ENCODE measurements around the gene MRPL16.
"Not testable (repeated sequence)": the region's sequence is repeated elsewhere in the genome, so short reads cannot be mapped to it uniquely, and the experiment has no call there.

MRPL16 gene

GRCh38 chr11:59812220-59812619, 1.6 kb upstream of the MRPL16 start:
- no peak for DNase-seq (ENCODE audit: low spot score)

GRCh38 chr11:59810911-59811259, 307 bp upstream of the MRPL16 start:
- DNase-seq (ENCODE audit: low spot score), result no peak

DNA sequence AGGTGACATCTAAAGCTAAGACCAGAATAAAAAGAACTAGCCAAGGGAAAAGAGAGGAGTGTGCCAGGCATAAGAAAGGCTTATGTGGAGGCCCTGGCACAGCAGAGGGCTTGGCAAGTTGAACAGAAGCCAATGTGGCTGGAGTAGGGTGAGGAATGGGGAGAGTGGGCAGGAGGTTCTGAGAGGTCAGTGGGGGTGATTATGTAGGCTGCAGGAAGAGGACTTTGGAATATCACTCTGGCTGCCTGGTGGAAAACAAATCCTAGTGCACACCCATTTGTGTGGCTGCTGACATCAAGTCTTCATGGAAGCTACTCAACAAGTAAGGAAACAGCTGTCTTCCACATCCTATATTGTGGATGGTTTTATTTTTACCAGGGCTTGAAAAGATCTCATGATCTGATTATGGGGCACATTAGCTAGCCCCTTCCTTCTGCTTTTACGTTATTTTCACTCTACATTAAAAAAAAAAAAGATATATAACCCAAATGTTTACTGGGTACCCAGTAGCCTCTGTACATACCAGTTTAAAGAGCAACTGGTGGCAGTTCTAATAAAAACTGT, 3.4 kb downstream of the MRPL16 start:
- no peak for DNase-seq (ENCODE audit: low spot score)

GRCh38 chr11:59804061-59804460, 6.5 kb downstream of the MRPL16 start:
- DNase-seq (ENCODE audit: low spot score), result no peak

DNA sequence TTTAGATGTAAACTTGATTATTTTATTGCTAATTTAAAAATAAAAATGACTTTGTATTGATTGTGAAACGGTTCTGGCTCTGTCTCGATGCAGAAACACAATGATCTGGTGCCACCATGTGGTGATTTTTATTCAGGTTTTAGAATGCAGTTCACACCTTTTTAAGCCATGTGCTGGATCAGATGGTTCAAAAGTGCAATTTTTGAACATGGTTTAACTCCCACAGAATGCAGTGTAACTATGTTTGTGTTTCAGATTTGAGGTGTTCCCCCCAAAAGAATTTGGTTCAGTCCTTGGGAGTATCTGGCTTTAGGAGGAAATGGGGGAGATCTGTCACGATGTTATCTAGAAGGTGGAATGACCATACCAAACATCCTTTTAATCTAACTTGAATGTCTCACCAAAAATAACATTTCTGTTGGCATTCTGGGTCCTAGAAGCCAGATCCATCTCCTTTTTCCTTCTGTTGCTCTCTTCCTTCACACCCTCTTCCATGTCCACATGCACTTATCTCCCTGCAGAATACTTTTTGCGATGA, 7.9 kb downstream of the MRPL16 start:
- DNase-seq (ENCODE audit: low spot score), result peak; percentile 39

- no peak for DNase-seq (ENCODE audit: low spot score)
Measured at GRCh38 chr11:59801981-59802638, 8.5 kb downstream of the MRPL16 start.

- DNase-seq (ENCODE audit: low spot score), result no peak
Measured at GRCh38 chr11:59801160-59801706, 9.3 kb downstream of the MRPL16 start.

DNA sequence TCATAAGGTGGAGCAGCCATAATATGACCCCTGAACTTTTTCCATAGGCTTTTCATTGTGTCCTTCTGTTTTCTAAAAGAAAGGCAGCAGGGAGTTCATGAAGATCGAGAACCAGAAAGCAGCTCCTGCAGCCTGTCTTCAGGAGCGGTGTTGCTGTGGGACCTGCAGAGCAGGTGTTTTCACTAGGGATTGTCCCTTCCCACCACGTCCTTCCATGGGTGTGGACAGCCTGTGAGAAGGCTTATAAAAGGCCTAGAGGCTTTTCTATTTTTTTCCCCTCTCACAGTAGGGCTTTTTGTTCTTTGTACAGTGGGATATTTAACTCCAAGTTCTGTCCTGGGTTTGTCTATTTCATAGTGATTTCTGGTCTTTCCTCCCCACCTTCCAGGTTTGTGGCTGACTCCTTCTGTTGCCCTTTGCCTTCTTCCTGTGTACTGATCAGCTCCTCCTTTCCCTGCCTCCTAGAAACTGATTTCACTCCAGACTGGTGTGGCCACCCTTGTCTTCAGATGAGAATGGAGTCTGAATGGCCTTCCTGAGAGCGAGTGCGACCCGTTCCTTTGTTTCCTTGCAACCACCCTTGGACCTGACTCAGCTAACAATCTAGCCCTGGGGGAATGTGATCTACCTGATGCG, 10.1 kb downstream of the MRPL16 start:
- no peak for DNase-seq (ENCODE audit: low spot score)

DNA sequence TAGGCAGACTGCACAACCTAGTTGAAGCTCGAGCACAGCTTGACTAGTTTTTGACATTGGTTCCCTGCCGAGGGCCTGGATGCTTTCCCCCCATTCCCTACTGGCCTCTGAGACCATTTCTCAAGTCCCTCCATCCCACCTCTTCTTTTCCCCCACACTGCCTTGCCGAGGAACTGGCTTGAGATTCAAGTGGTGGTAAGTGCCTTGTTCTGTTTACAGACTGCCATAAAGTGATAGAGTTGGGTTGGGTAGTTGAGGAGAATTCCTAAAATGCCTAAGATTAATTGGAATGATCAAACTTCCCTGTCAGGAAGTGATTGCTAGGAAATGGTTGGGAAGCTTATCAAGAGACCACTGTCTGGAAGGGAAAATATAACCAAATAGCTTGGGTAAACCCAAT, 16.2 kb downstream of the MRPL16 start:
- DNase-seq (ENCODE audit: low spot score), result no peak

DNA sequence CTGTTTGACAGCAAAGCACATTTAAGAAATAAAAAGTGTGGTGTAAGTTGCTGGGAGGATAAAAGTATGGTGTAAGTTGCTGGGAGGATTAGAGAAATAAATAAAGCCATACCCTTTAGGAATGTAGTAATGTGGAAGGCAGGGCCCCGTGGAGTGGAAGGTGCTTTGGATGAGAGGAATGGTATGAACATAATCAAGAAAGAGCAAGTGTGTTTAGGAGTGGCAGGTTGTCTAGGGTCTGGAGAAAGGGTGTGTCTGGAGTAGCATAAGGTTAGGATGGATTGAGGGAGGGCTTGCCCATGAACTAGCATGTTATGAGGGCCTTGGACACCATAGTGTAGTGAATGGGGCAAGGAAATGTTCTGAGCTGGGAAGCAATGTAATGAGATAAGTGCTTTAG, 18.1 kb downstream of the MRPL16 start:
- no peak for DNase-seq (ENCODE audit: low spot score)

GRCh38 chr11:59791639-59792038, 18.9 kb downstream of the MRPL16 start:
- no peak for DNase-seq (ENCODE audit: low spot score)

GRCh38 chr11:59787816-59788215, 22.8 kb downstream of the MRPL16 start:
- DNase-seq (ENCODE audit: low spot score), result no peak

DNA sequence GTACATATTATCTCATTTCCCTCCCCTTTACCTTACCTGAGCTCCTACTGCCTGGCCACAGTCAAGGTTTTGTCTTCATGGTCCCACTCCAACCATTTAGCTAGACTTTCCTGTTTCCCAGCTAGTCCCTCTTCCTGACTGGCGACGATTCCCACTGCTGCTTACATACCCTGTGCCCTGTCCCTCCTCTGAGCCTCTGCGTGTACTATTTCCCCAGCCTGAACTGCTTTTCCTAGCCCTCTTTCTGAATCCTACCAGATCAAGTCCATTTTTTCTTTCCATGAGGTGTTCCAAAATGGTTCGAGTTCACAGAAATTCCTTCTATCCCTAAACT, 23.4 kb downstream of the MRPL16 start:
- DNase-seq (ENCODE audit: low spot score), result no peak

DNA sequence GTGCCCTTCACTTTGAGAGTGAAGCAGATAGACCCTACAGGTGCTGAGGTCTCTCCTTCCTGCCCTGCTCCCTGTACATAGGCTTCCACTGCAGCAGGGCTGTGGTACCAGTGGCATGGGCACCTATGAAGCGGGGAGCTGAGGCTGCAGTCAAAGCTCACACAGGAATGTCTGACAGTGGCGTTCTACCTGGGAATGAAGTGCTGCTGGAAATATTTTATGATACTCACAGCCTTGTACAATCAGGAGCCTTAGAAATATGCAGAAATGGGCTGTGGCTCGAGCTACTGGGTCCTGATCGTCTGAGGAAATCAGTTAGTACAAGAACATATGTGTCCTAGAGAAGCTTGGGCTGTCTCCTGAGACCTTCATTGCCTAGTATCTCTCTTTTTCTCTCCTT, 24.8 kb downstream of the MRPL16 start:
- no peak for DNase-seq (ENCODE audit: low spot score)

GRCh38 chr11:59784441-59784840, 26.1 kb downstream of the MRPL16 start:
- DNase-seq (ENCODE audit: low spot score), result not testable (repeated sequence)

DNA sequence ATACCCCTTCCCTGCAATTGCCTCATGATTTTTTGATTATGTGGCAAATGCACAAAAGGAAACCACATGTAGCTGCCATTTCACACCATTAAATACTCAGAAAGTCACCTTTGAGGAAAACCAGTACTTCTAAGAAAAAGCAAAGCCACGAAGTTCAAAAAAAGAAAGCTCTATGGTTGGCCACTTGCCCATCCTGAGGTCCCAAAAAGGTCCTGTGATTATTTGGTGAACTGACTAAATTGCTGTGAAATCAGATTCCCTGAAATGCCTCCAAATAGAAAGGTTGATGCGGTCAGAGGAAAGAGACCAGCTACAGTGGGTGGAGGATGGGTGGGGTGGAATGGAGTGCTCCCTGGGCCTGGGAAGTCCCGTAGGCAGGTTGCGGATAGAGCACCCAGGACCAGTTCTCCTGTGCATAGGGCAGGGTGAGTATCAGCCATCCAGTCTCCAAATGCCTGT, 26.9 kb downstream of the MRPL16 start:
- DNase-seq (ENCODE audit: low spot score), result no peak

- DNase-seq (ENCODE audit: low spot score), result no peak
Measured at GRCh38 chr11:59782080-59782479, 28.5 kb downstream of the MRPL16 start.

- DNase-seq (ENCODE audit: low spot score), result no peak
Measured at GRCh38 chr11:59779487-59779886, 31.1 kb downstream of the MRPL16 start.

DNA sequence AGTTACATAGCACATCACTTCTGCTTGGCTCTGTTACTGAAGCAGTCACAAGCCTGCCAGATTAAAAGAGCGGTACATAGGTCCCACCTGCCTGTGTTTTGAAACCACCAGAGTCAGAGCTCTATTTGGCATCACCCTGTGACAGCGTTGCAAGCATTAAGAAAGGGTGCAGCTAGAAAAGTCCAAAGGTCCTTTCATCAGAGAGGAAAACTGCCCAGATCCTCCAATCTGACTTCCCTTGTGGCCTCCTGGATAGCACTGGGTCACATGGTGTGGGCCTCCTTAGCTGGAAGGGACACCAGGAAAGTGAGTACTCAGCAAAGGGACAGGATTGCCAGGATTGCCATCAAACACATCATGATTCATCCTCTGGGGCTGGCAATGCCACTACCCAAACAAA, 32.5 kb downstream of the MRPL16 start:
- DNase-seq (ENCODE audit: low spot score), result no peak

GRCh38 chr11:59777104-59777503, 33.5 kb downstream of the MRPL16 start:
- no peak for DNase-seq (ENCODE audit: low spot score)

DNA sequence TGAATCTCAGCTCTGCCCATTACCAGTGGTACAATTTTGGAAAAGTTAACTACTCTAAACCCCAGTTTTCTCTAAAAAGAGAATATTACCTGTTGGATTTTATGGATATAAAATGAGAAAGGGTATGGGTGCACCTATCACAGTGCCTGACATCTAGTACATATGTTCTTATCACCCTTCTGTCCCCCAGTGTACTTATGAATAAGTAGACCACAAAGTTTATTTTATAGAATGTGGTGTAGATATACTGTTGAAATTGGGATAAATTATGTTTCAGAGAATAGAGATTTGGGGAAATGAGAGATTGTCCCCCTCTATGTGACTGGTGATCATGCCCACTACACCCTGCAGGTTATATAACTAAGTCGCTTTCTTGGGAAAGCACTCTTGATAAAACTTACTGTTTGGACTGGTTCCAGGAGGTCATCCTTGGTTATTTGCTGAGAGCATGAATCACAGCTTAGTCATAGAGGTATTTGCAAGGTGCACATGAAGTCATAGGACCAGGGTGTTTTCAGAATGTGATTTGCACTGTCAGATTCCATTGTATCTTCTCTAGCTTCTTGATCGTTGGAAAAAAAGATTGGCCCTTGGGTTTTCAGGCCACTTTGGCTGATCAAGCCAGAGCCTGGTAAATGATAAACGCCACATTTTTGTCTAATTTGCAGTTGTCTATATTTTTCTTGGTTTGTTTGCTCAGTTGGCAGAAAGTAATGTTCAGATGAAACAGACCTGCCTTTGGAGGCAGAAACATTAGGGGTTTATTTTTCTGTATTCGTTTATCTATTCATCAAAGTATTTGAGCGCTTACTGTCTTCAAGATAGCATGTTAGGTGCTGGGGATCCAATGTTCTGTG, 34.1 kb downstream of the MRPL16 start:
- DNase-seq (ENCODE audit: low spot score), result no peak

- no peak for DNase-seq (ENCODE audit: low spot score)
Measured at GRCh38 chr11:59773083-59773440, 37.5 kb downstream of the MRPL16 start.
